Measurements from ENCODE around the gene OPN5.

The OPN5 gene

GRCh38 chr6:47817749-47818148, 35.9 kb downstream of the OPN5 start:
- Histone ChIP-seq H3K36me3 (ENCODE audit: insufficient read depth) (no peaks in the 10 kb centered on the region), H3K27ac (no peak overlapping the region), H3K9ac (no peak overlapping the region), H3K4me3 (IDR thresholded peaks at IDR 0.05; ENCODE audit: insufficient read depth, low read depth, low read length) (no peak overlapping the region), H3K4me1 (ENCODE audit: low read depth, poor library complexity, severe bottlenecking) (no peaks in the 10 kb centered on the region), H3K79me2 (ENCODE audit: insufficient read depth, low read depth) (no peaks in the 10 kb centered on the region), H4K20me1 (ENCODE audit: insufficient read depth) (no peaks in the 10 kb centered on the region), H2AFZ (ENCODE audit: low read depth) (no peak overlapping the region), H3K4me2 (no peak overlapping the region), H3K27me3 (ENCODE audit: insufficient read depth, low read depth) (no peaks in the 10 kb centered on the region)
- no peak for TF ChIP-seq CTCF (conservative IDR thresholded peaks at IDR 0.05; ENCODE audit: low read depth, low read length)

- TF ChIP-seq CTCF (conservative IDR thresholded peaks at IDR 0.05; ENCODE audit: low read depth, low read length) = no peak
- H3K4me1 ChIP-seq (ENCODE audit: low read depth, poor library complexity, severe bottlenecking) = no peaks in the 10 kb centered on the region
- H4K20me1 ChIP-seq (ENCODE audit: insufficient read depth) = no peaks in the 10 kb centered on the region
- H2AFZ ChIP-seq (ENCODE audit: low read depth) = no peak overlapping the region
- H3K9ac ChIP-seq = no peak overlapping the region
- no peaks in the 10 kb centered on the region for H3K36me3 ChIP-seq (ENCODE audit: insufficient read depth)
- no peaks in the 10 kb centered on the region for H3K27me3 ChIP-seq (ENCODE audit: insufficient read depth, low read depth)
- no peaks in the 10 kb centered on the region for H3K79me2 ChIP-seq (ENCODE audit: insufficient read depth, low read depth)
- H3K4me2 ChIP-seq = no peak overlapping the region
- H3K27ac ChIP-seq = no peak overlapping the region
- no peak overlapping the region for H3K4me3 ChIP-seq (IDR thresholded peaks at IDR 0.05; ENCODE audit: insufficient read depth, low read depth, low read length)
Measured at GRCh38 chr6:47819461-47819860, 37.6 kb downstream of the OPN5 start.

- H3K27ac ChIP-seq = no peak overlapping the region
- no peak overlapping the region for H3K4me2 ChIP-seq
- no peak overlapping the region for H3K9ac ChIP-seq
- H4K20me1 ChIP-seq (ENCODE audit: insufficient read depth) = no peaks in the 10 kb centered on the region
- H3K36me3 ChIP-seq (ENCODE audit: insufficient read depth) = no peaks in the 10 kb centered on the region
- TF ChIP-seq CTCF (conservative IDR thresholded peaks at IDR 0.05; ENCODE audit: low read depth, low read length) = no peak
- H3K4me1 ChIP-seq (ENCODE audit: low read depth, poor library complexity, severe bottlenecking) = no peaks in the 10 kb centered on the region
- H3K27me3 ChIP-seq (ENCODE audit: insufficient read depth, low read depth) = no peaks in the 10 kb centered on the region
- H2AFZ ChIP-seq (ENCODE audit: low read depth) = no peak overlapping the region
- H3K4me3 ChIP-seq (IDR thresholded peaks at IDR 0.05; ENCODE audit: insufficient read depth, low read depth, low read length) = no peak overlapping the region
- no peaks in the 10 kb centered on the region for H3K79me2 ChIP-seq (ENCODE audit: insufficient read depth, low read depth)
Measured at GRCh38 chr6:47822856-47823554, 41.2 kb downstream of the OPN5 start.

- no peak for TF ChIP-seq CTCF (conservative IDR thresholded peaks at IDR 0.05; ENCODE audit: low read depth, low read length)
- Histone ChIP-seq H3K4me2 (no peak overlapping the region), H3K4me3 (IDR thresholded peaks at IDR 0.05; ENCODE audit: insufficient read depth, low read depth, low read length) (no peak overlapping the region), H3K4me1 (ENCODE audit: low read depth, poor library complexity, severe bottlenecking) (no peaks in the 10 kb centered on the region), H3K79me2 (ENCODE audit: insufficient read depth, low read depth) (no peaks in the 10 kb centered on the region), H3K27me3 (ENCODE audit: insufficient read depth, low read depth) (no peaks in the 10 kb centered on the region), H3K9ac (no peak overlapping the region), H3K36me3 (ENCODE audit: insufficient read depth) (no peaks in the 10 kb centered on the region), H3K27ac (no peak overlapping the region), H2AFZ (ENCODE audit: low read depth) (no peak overlapping the region), H4K20me1 (ENCODE audit: insufficient read depth) (no peaks in the 10 kb centered on the region)
Measured at GRCh38 chr6:47832386-47833100, 50.7 kb downstream of the OPN5 start.

All from KMS-11 (cell line).